Activated CD4-positive, alpha-beta T cell treated with anti-CD3 and anti-CD28 coated beads, Interleukin-2, amount 10 ng/mL, durations not matched to agents 7 days and 5 days (primary cell): ENCODE data around the gene SIRT7. TPM values are rescaled to one million over a fixed set of nuclear protein-coding genes. Genes with fewer than 3 reads are reported as not detected.
A peak's percentile ranks its signal among the peaks of the same experiment; 100 is the strongest.

ENCODE experiments used
- CTCF ChIA-PET: fragments of 350-600 bp; sonication (Branson Sonifier 250); formaldehyde crosslinking; loops from one replicate; lab custom pipeline; 2021; ENCODE audit warnings: antibody characterized with exemption; lab: Charles Lee
- POLR2A ChIA-PET: fragments of 350-600 bp; sonication (Branson Sonifier 250); formaldehyde crosslinking; loops from one replicate; lab custom pipeline; 2021; ENCODE audit warnings: antibody characterized with exemption; lab: Charles Lee
- DNase-seq: peaks from one replicate; pipeline ENCODE4 v3.0.0-alpha.2; 2020
- H3K27ac Mint-ChIP-seq: one replicate; pipeline ENCODE4 v1.8.0; 2021; ENCODE audit warnings: mild to moderate bottlenecking, moderate library complexity, mixed read lengths
- H3K27me3 Mint-ChIP-seq: one replicate; pipeline ENCODE4 v1.8.0; 2021; ENCODE audit warnings: mixed read lengths
- H3K36me3 Mint-ChIP-seq: one replicate; pipeline ENCODE4 v1.8.0; 2021; ENCODE audit warnings: low read depth, mixed read lengths
- H3K4me1 Mint-ChIP-seq: one replicate; pipeline ENCODE4 v1.8.0; 2021; ENCODE audit warnings: mixed read lengths
- H3K4me3 Mint-ChIP-seq: one replicate; pipeline ENCODE4 v1.8.0; 2021; ENCODE audit warnings: mild to moderate bottlenecking, moderate library complexity, mixed read lengths
- H3K9me3 Mint-ChIP-seq: one replicate; pipeline ENCODE4 v1.8.0; 2021; ENCODE audit warnings: mixed read lengths
- total RNA-seq, 2 experiments: library from RNA; stranded (reverse); gene quantifications; one replicate each; pipeline ENCODE4 v1.2.3, GENCODE V29; 2021

SIRT7 gene
- total RNA-seq, 2 experiments from 2014 or later: 55.6 to 71.2 TPM

GRCh38 chr17:81951785-81952684 is 34.1 kb upstream of the SIRT7 start:
- peaks cover 2% of the 10 kb centered on the region for H3K27me3 Mint-ChIP-seq
- no peak overlapping the region for H3K4me3 Mint-ChIP-seq
- POLR2A ChIA-PET: no interaction called here
- no peaks in the 10 kb centered on the region for H3K36me3 Mint-ChIP-seq
- CTCF ChIA-PET: interaction anchor here (0.8 to 4.1 kb wide), 2 partner anchors 8 to 289 kb away, joined by 4 to 21 read pairs; partner anchors contain the start of gene NOTUM
- H3K9me3 Mint-ChIP-seq: no peaks in the 10 kb centered on the region
- H3K4me1 Mint-ChIP-seq: peaks cover 3% of the 10 kb centered on the region
- peak overlapping the region; percentile 10 for H3K27ac Mint-ChIP-seq
- no peak for DNase-seq

GRCh38 chr17:81950501-81950900 is 32.5 kb upstream of the SIRT7 start:
- ChIA-PET CTCF (interaction anchor here (0.7 to 4.1 kb wide), 3 partner anchors 10 to 342 kb away, joined by 4 to 21 read pairs (median 6); partner anchors contain the start of gene NOTUM), POLR2A (no interaction called here)
- DNase-seq: no peak
- no peaks in the 10 kb centered on the region for H3K36me3 Mint-ChIP-seq
- H3K27ac Mint-ChIP-seq: no peak overlapping the region
- no peak overlapping the region for H3K4me3 Mint-ChIP-seq
- no peaks in the 10 kb centered on the region for H3K9me3 Mint-ChIP-seq
- H3K27me3 Mint-ChIP-seq: peaks cover 2% of the 10 kb centered on the region
- H3K4me1 Mint-ChIP-seq: peaks cover 3% of the 10 kb centered on the region

- no peaks in the 10 kb centered on the region for H3K9me3 Mint-ChIP-seq
- H3K4me1 Mint-ChIP-seq: peaks cover 3% of the 10 kb centered on the region
- DNase-seq: no peak
- H3K27ac Mint-ChIP-seq: no peak overlapping the region
- ChIA-PET POLR2A (no interaction called here), CTCF (interaction anchor here (0.7 to 4.1 kb wide), 2 partner anchors 11 to 63 kb away, joined by 3 to 21 read pairs; partner anchors contain the start of gene NOTUM)
- H3K27me3 Mint-ChIP-seq: peaks cover 2% of the 10 kb centered on the region
- H3K4me3 Mint-ChIP-seq: no peak overlapping the region
- H3K36me3 Mint-ChIP-seq: no peaks in the 10 kb centered on the region
Measured at GRCh38 chr17:81948635-81949378, 30.8 kb upstream of the SIRT7 start.

- Mint-ChIP-seq H3K4me1 (peaks cover 3% of the 10 kb centered on the region), H3K4me3 (no peak within 1 kb of the TSS), H3K36me3 (no peaks in the 10 kb centered on the region), H3K9me3 (no peaks in the 10 kb centered on the region), H3K27ac (no peak within 1 kb of the TSS), H3K27me3 (peaks cover 2% of the 10 kb centered on the region)
- ChIA-PET CTCF (no interaction called here), POLR2A (no interaction called here)
- DNase-seq: no peak
Measured at GRCh38 chr17:81947189-81947588, 29.2 kb upstream of the SIRT7 start, which contains the start of gene MYADML2. Gene MYADML2 (minus strand): TSS chr17:81947233. CDS start chr17:81941741, 5,492 bp downstream.

GRCh38 chr17:81944858-81945257 is 26.9 kb upstream of the SIRT7 start:
- ChIA-PET CTCF (interaction anchor here (0.8 kb wide), 1 partner anchor 17 kb away, joined by 3 read pairs; no protein-coding TSS in a partner anchor), POLR2A (no interaction called here)
- Mint-ChIP-seq H3K4me1 (no peaks in the 10 kb centered on the region), H3K9me3 (no peaks in the 10 kb centered on the region), H3K36me3 (no peaks in the 10 kb centered on the region), H3K4me3 (no peak overlapping the region), H3K27me3 (no peaks in the 10 kb centered on the region), H3K27ac (no peak overlapping the region)
- DNase-seq: no peak

- Mint-ChIP-seq H3K36me3 (no peaks in the 10 kb centered on the region), H3K4me1 (peaks cover 6% of the 10 kb centered on the region), H3K27ac (no peak overlapping the region), H3K9me3 (no peaks in the 10 kb centered on the region), H3K27me3 (no peaks in the 10 kb centered on the region), H3K4me3 (no peak overlapping the region)
- no peak for DNase-seq
- ChIA-PET POLR2A (no interaction called here), CTCF (interaction anchor here (5.5 kb wide), 1 partner anchor 18 kb away, joined by 32 read pairs; the partner anchor contains the start of gene NOTUM)
Measured at GRCh38 chr17:81942167-81942553, 24.2 kb upstream of the SIRT7 start.

- Mint-ChIP-seq H3K27ac (no peak overlapping the region), H3K4me1 (peaks cover 7% of the 10 kb centered on the region), H3K27me3 (no peaks in the 10 kb centered on the region), H3K36me3 (no peaks in the 10 kb centered on the region), H3K4me3 (no peak overlapping the region), H3K9me3 (no peaks in the 10 kb centered on the region)
- POLR2A ChIA-PET: no interaction called here
- CTCF ChIA-PET: interaction anchor here (5.5 kb wide), 1 partner anchor 18 kb away, joined by 32 read pairs; the partner anchor contains the start of gene NOTUM
- DNase-seq: no peak
Measured at GRCh38 chr17:81941484-81942166, 23.6 kb upstream of the SIRT7 start.

GRCh38 chr17:81940538-81941483 is 22.8 kb upstream of the SIRT7 start:
- Mint-ChIP-seq H3K27me3 (no peaks in the 10 kb centered on the region), H3K4me1 (peaks cover 11% of the 10 kb centered on the region), H3K27ac (no peak overlapping the region), H3K4me3 (no peak overlapping the region), H3K36me3 (no peaks in the 10 kb centered on the region), H3K9me3 (no peaks in the 10 kb centered on the region)
- DNase-seq: no peak
- ChIA-PET POLR2A (no interaction called here), CTCF (interaction anchor here (0.7 to 5.5 kb wide), 3 partner anchors 13 to 19 kb away, joined by 3 to 32 read pairs (median 4); partner anchors contain the start of genes MAFG and NOTUM)

GRCh38 chr17:81939881-81940385 is 22.0 kb upstream of the SIRT7 start:
- Mint-ChIP-seq H3K4me1 (peaks cover 14% of the 10 kb centered on the region), H3K9me3 (no peaks in the 10 kb centered on the region), H3K4me3 (no peak overlapping the region), H3K27ac (no peak overlapping the region), H3K36me3 (no peaks in the 10 kb centered on the region), H3K27me3 (no peaks in the 10 kb centered on the region)
- no peak for DNase-seq
- POLR2A ChIA-PET: no interaction called here
- CTCF ChIA-PET: interaction anchor here (0.7 to 5.5 kb wide), 3 partner anchors 12 to 20 kb away, joined by 3 to 32 read pairs (median 4); partner anchors contain the start of genes MAFG and NOTUM

GRCh38 chr17:81939218-81939617 is 21.2 kb upstream of the SIRT7 start:
- Mint-ChIP-seq H3K36me3 (no peaks in the 10 kb centered on the region), H3K27ac (no peak overlapping the region), H3K4me1 (peaks cover 14% of the 10 kb centered on the region), H3K4me3 (no peak overlapping the region), H3K9me3 (no peaks in the 10 kb centered on the region), H3K27me3 (no peaks in the 10 kb centered on the region)
- ChIA-PET POLR2A (no interaction called here), CTCF (interaction anchor here (3.0 to 5.5 kb wide), 2 partner anchors 21 kb away, joined by 20 to 32 read pairs; partner anchors contain the start of gene NOTUM)
- DNase-seq: no peak

- Mint-ChIP-seq H3K9me3 (no peaks in the 10 kb centered on the region), H3K36me3 (no peaks in the 10 kb centered on the region), H3K27me3 (no peaks in the 10 kb centered on the region), H3K4me1 (peaks cover 14% of the 10 kb centered on the region), H3K4me3 (peak overlapping the region; percentile 76), H3K27ac (peak overlapping the region; percentile 41)
- DNase-seq: no peak
- ChIA-PET CTCF (interaction anchor here (0.6 to 2.4 kb wide), 4 partner anchors 10 to 505 kb away, joined by 3 to 8 read pairs (median 4); partner anchors contain the start of gene CCDC57), POLR2A (no interaction called here)
Measured at GRCh38 chr17:81935709-81936084, 17.7 kb upstream of the SIRT7 start.
